H1 (cell line): ENCODE results near the gene RCC1. TPM values are rescaled to one million over a fixed set of nuclear protein-coding genes. Genes with fewer than 3 reads are reported as not detected.

ENCODE experiments used
- CBX8 ChIP-seq: fragments of 300-800, 300-1000 bp; sonication (generic); IDR thresholded peaks from 2 replicates; pipeline ENCODE4 v1.7.1; 2016; ENCODE audit warnings: low read depth, low read length, borderline replicate concordance
- CEBPB ChIP-seq: IDR thresholded peaks from 2 replicates; pipeline ENCODE4 v1.6.1; 2012; ENCODE audit warnings: low read depth, low read length
- GTF2F1 ChIP-seq: IDR thresholded peaks from 2 replicates; pipeline ENCODE4 v1.6.1; 2012; ENCODE audit warnings: low read depth, low read length, improper control_type of control experiment, borderline replicate concordance
- HDAC6 ChIP-seq: IDR thresholded peaks from one replicate; pipeline ENCODE4 v1.7.1; 2012; ENCODE audit warnings: low read depth, mild to moderate bottlenecking, inconsistent platforms, low read length, moderate library complexity
- MAX ChIP-seq: IDR thresholded peaks from 2 replicates; pipeline ENCODE4 v1.6.1; 2012; ENCODE audit warnings: inconsistent platforms
- NANOG ChIP-seq: IDR thresholded peaks from 2 replicates; pipeline ENCODE4 v1.6.1; 2011; ENCODE audit warnings: low read length, low read depth, mild to moderate bottlenecking, inconsistent platforms; ENCODE audit not compliant: insufficient read depth, poor library complexity, severe bottlenecking
- RAD21 ChIP-seq, 2 experiments: IDR thresholded peaks in 1 of 2; conservative IDR thresholded peaks in 1 of 2; 2 replicates each; pipeline ENCODE4 v1.6.1; 2011; ENCODE audit warnings: low read depth in 2 of 2, low read length in 2 of 2, improper control_type of control experiment in 1 of 2, inconsistent platforms in 1 of 2, mild to moderate bottlenecking in 1 of 2, moderate library complexity in 1 of 2
- RNF2 ChIP-seq: fragments of 200-900, 300-1000 bp; sonication (generic); IDR thresholded peaks from 2 replicates; pipeline ENCODE4 v1.7.1; 2016; ENCODE audit warnings: borderline replicate concordance, low read depth, mild to moderate bottlenecking, antibody characterized with exemption, low read length; ENCODE audit not compliant: poor library complexity, severe bottlenecking; ENCODE audit errors: missing control alignments
- RXRA ChIP-seq: IDR thresholded peaks from 2 replicates; pipeline ENCODE4 v1.6.1; 2011; ENCODE audit warnings: low read depth, mild to moderate bottlenecking, low read length, moderate library complexity; ENCODE audit not compliant: insufficient read depth
- TAF7 ChIP-seq: optimal IDR thresholded peaks from 2 replicates; pipeline ENCODE3; 2011; ENCODE audit warnings: low read depth, mild to moderate bottlenecking, inconsistent platforms, low read length, moderate library complexity, borderline replicate concordance
- TCF12 ChIP-seq: IDR thresholded peaks from 2 replicates; pipeline ENCODE4 v1.6.1; 2011; ENCODE audit warnings: low read depth, mild to moderate bottlenecking, low read length
- polyA plus RNA-seq, 7 experiments: library from polyadenylated mRNA; depleted of rRNA in 3 of 7; stranded (reverse) in 5 of 7; unstranded in 2 of 7; fragments of >200 nt in 5 of 7; fragments of 200-250 nt in 2 of 7; gene quantifications; 1 replicate in 5 of 7; 2 replicates in 1 of 7; 4 replicates in 1 of 7; pipeline versions ENCODE4 v1.2.1 to v1.2.3, GENCODE V29; 2011 to 2013; ENCODE audit warnings: missing spikeins in 2 of 7, mixed read lengths in 2 of 7
- total RNA-seq: library from RNA; stranded (reverse); fragmentation: NEBNext Ultra II Directional; extraction: Animal tissue kit (Norgen Biotek cat#: 25700); gene quantifications from 2 replicates; pipeline ENCODE4 v1.2.1, GENCODE V29; 2021
- TF ChIP-seq, protein P1 (sequence below), 3 experiments: IDR thresholded peaks; 1 replicate in 2 of 3; 2 replicates in 1 of 3; pipeline versions ENCODE4 v1.5.1 to v1.6.1; 2011; ENCODE audit warnings: low read length in 3 of 3, mild to moderate bottlenecking in 3 of 3, inconsistent platforms in 2 of 3, low read depth in 1 of 3, moderate library complexity in 1 of 3; ENCODE audit not compliant: insufficient read depth in 1 of 3; ENCODE audit errors: control extremely low read depth in 1 of 3

Gene RCC1
- total and polyA plus RNA-seq, 2 of the 8 experiments (the other 6 are each of a cell fraction or from before 2014, with no cell fraction given), result 48.5 to 98.4 TPM

DNA sequence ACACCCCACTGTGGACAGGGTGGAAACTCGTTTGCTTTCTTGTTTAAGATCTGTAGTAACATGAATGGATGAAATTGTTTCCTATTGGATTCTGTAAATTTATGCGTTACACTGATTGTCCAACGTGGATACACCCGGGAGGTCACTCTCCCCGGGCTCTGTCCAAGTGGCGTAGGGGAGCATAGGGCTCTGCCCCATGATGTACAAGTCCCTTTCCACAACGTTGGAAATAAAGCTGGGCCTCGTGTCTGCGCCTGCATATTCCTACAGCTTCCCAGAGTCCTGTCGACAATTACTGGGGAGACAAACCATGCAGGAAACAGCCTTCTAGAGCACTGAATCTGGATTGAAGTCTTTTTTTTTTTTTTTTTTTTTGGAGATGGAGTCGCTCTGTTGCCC is 1.4 kb downstream of the RCC1 start (continued):
- TF ChIP-seq, protein P1, sequence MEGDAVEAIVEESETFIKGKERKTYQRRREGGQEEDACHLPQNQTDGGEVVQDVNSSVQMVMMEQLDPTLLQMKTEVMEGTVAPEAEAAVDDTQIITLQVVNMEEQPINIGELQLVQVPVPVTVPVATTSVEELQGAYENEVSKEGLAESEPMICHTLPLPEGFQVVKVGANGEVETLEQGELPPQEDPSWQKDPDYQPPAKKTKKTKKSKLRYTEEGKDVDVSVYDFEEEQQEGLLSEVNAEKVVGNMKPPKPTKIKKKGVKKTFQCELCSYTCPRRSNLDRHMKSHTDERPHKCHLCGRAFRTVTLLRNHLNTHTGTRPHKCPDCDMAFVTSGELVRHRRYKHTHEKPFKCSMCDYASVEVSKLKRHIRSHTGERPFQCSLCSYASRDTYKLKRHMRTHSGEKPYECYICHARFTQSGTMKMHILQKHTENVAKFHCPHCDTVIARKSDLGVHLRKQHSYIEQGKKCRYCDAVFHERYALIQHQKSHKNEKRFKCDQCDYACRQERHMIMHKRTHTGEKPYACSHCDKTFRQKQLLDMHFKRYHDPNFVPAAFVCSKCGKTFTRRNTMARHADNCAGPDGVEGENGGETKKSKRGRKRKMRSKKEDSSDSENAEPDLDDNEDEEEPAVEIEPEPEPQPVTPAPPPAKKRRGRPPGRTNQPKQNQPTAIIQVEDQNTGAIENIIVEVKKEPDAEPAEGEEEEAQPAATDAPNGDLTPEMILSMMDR (IDR thresholded peaks at IDR 0.05; ENCODE audit: control extremely low read depth in 1 of 3, insufficient read depth in 1 of 3, low read depth in 1 of 3, low read length in 3 of 3), result no peak
- no peak for TF ChIP-seq TAF7
- no peak for TF ChIP-seq RXRA
- 0 out of 2 replicates have a peak, but pooled peaks have one; percentile 22 for TF ChIP-seq MAX
- no peak for TF ChIP-seq HDAC6
- no peak for TF ChIP-seq NANOG
- no peak for TF ChIP-seq CEBPB
- TF ChIP-seq RAD21 (IDR thresholded peaks at IDR 0.05 in 1 of 2, conservative IDR thresholded peaks at IDR 0.05 in 1 of 2; ENCODE audit: low read depth in 2 of 2, low read length in 2 of 2), result no peak
- no peak for TF ChIP-seq CBX8
- TF ChIP-seq RNF2, result no peak
- no peak for TF ChIP-seq GTF2F1
- TF ChIP-seq TCF12, result no peak
